Smooth muscle cell (in vitro differentiated cells): ENCODE results near the gene SYPL1. TPM values are rescaled to one million over a fixed set of nuclear protein-coding genes. Genes with fewer than 3 reads are reported as not detected.

ENCODE experiments used
- DNase-seq: peaks from one replicate; lab custom pipeline; 2025; ENCODE audit not compliant: unreplicated experiment; lab: John Stamatoyannopoulos, UW
- H2AFZ ChIP-seq: fragments of 200-600 bp; sonication (generic); 2 replicates; pipeline ENCODE4 v1.6.0; 2016; ENCODE audit warnings: antibody characterized with exemption, low read depth, mild to moderate bottlenecking
- H3F3A ChIP-seq: fragments of 200-600 bp; sonication (generic); 2 replicates; pipeline ENCODE4 v1.6.0; 2017; ENCODE audit warnings: antibody characterized with exemption, low read depth
- H3K27ac ChIP-seq: fragments of 200-600 bp; sonication (generic); 2 replicates; pipeline ENCODE4 v1.5.1; 2016; ENCODE audit warnings: low read depth, mild to moderate bottlenecking
- H3K27me3 ChIP-seq: fragments of 200-600 bp; sonication (generic); 2 replicates; pipeline ENCODE4 v1.6.1; 2016; ENCODE audit warnings: low read depth, mild to moderate bottlenecking
- H3K36me3 ChIP-seq: fragments of 200-600 bp; sonication (generic); 2 replicates; pipeline ENCODE4 v1.5.1; 2016; ENCODE audit warnings: low read depth
- H3K4me1 ChIP-seq: fragments of 200-600 bp; sonication (generic); 2 replicates; pipeline ENCODE4 v1.5.1; 2016; ENCODE audit warnings: low read depth
- H3K4me2 ChIP-seq: fragments of 200-600 bp; sonication (generic); 2 replicates; pipeline ENCODE4 v1.6.0; 2016; ENCODE audit warnings: mild to moderate bottlenecking
- H3K4me3 ChIP-seq: fragments of 200-600 bp; sonication (generic); 2 replicates; pipeline ENCODE4 v1.5.1; 2016; ENCODE audit warnings: mild to moderate bottlenecking
- H3K79me2 ChIP-seq: fragments of 200-600 bp; sonication (generic); 2 replicates; pipeline ENCODE4 v1.6.0; 2016; ENCODE audit warnings: low read depth, mild to moderate bottlenecking
- H3K9ac ChIP-seq: fragments of 200-600 bp; sonication (generic); 2 replicates; pipeline ENCODE4 v1.6.0; 2016; ENCODE audit warnings: low read depth
- H3K9me3 ChIP-seq: fragments of 200-600 bp; sonication (generic); replicated peaks from 2 replicates; pipeline ENCODE4 v1.5.1; 2016; ENCODE audit warnings: low read depth
- H4K20me1 ChIP-seq: fragments of 200-600 bp; sonication (generic); 2 replicates; pipeline ENCODE4 v1.6.0; 2016; ENCODE audit warnings: low read depth
- CTCF ChIP-seq: fragments of 200-600 bp; sonication (generic); IDR thresholded peaks from 2 replicates; pipeline ENCODE4 v1.5.1; 2017; ENCODE audit warnings: borderline replicate concordance, mild to moderate bottlenecking, antibody characterized with exemption; ENCODE audit not compliant: insufficient read depth, poor library complexity, severe bottlenecking
- WGBS: methylation state at CpG from one replicate; pipeline ENCODE4 v1.1.7; 2016; ENCODE audit warnings: low lambda C conversion rate; 5-methylcytosine and 5-hydroxymethylcytosine counted together
- polyA plus RNA-seq: library from polyadenylated mRNA; unstranded; fragments of >200 nt; fragmentation: Nextera tagmentation; extraction: Ambion mirVana; gene quantifications from 2 replicates; pipeline ENCODE4 v1.2.1, GENCODE V29; 2016
- total RNA-seq: library from RNA; depleted of rRNA; stranded (reverse); fragments of >200 nt; gene quantifications from 2 replicates; pipeline ENCODE4 v1.2.3, GENCODE V29; 2014

SYPL1 gene
- total and polyA plus RNA-seq, 2 experiments from 2014 or later = 75.2 to 107 TPM

DNA sequence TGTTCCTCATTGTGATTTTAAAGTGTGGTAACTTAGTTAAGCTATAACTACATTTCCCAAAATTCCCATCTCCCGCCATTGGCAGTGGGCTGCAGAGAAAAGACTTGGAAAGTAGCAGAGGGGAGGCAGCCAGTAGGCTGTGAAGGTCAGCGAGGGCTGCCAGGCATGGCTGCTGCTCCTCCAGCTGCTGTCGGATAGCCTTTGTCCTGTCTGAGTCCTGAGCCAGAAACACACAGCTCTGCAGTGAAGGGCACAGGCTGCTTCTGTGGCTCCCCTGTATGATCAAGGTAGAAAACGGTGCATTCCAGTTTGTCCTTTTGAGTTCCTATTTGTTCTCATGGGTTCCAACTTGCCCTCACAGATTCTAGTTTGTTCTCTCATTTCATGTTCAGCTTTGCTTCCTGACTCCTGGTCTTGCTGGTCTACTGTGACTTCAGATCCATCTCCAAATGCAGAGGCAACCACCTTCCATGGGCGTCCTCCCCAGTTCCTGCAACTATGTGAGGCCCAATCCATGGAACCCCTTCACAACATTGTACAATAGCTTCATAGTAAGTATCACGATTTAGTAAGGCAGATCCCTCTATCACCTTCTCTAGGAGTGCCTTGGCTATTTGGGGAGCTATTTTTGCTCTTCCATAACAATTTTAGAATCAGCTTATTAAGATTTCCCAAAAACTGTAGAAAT, 31.7 kb downstream of the SYPL1 start:
- Histone ChIP-seq H3K27me3 (no peaks in the 10 kb centered on the region), H3K9ac (no peak overlapping the region), H3K36me3 (no peaks in the 10 kb centered on the region), H3K4me3 (no peak overlapping the region), H3K79me2 (no peaks in the 10 kb centered on the region), H3K27ac (no peak overlapping the region), H2AFZ (no peak overlapping the region), H3F3A (no peaks in the 10 kb centered on the region), H4K20me1 (no peaks in the 10 kb centered on the region), H3K9me3 (no peaks in the 10 kb centered on the region), H3K4me2 (no peak overlapping the region), H3K4me1 (no peaks in the 10 kb centered on the region)
- DNase-seq = no peak
- no peak for TF ChIP-seq CTCF
- 96% methylated on average over 6 of the region's 6 CpGs for WGBS

DNA sequence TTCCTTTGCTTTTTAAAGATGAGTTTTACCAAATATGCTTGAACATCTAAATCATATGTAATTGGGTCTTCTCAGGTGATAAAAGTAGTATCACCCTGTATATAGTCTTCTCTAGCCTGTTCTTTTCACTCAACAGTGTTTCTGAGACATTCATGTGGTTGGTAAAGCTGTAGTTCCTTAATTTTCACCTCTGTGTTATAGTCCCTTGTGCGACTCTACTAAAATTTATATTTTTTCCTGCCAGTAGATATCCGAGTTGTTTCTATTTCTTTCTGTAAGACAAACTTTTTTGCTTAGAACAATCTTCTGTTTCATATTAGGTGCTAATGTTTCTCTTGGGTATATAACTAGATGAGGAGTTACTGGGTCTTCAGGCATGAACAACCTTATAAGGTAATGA, 35.6 kb downstream of the SYPL1 start:
- no peak for DNase-seq
- Histone ChIP-seq H2AFZ (no peak overlapping the region), H3K79me2 (no peaks in the 10 kb centered on the region), H3K9ac (no peak overlapping the region), H3K4me1 (peaks cover 4% of the 10 kb centered on the region), H3K36me3 (no peaks in the 10 kb centered on the region), H3F3A (no peaks in the 10 kb centered on the region), H4K20me1 (no peaks in the 10 kb centered on the region), H3K4me2 (no peak overlapping the region), H3K27me3 (no peaks in the 10 kb centered on the region), H3K27ac (no peak overlapping the region), H3K4me3 (no peak overlapping the region), H3K9me3 (no peaks in the 10 kb centered on the region)
- TF ChIP-seq CTCF = no peak
- 96% methylated on average over 2 of the region's 2 CpGs for WGBS

GRCh38 chr7:106075937-106076336, 36.2 kb downstream of the SYPL1 start:
- Histone ChIP-seq H3K27me3 (no peaks in the 10 kb centered on the region), H4K20me1 (no peaks in the 10 kb centered on the region), H3K4me1 (peaks cover 4% of the 10 kb centered on the region), H3K79me2 (no peaks in the 10 kb centered on the region), H3K9me3 (no peaks in the 10 kb centered on the region), H3K4me2 (no peak overlapping the region), H3F3A (no peaks in the 10 kb centered on the region), H2AFZ (no peak overlapping the region), H3K9ac (no peak overlapping the region), H3K4me3 (no peak overlapping the region), H3K36me3 (no peaks in the 10 kb centered on the region), H3K27ac (no peak overlapping the region)
- DNase-seq = no peak
- no peak for TF ChIP-seq CTCF
- 58% methylated on average over 2 of the region's 2 CpGs for WGBS

DNA sequence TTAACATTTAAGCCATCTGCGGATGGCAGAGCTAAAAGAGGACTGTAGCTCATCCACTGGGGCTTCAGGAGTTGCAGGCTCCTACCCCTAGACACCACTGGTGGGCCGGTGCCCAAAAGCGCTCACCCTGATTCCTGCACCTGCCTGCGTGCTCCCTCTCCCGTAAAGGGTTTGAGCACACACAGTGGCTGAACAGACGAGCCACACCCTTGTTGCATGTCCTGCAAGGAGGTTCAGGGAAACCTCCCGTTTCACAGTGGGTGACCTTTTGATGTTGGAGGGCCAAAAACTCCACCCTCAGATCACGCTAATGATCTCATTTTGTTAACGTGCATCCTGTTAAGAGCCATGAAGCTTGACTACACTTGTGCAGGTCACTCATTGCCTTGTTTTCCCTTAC, 37.9 kb downstream of the SYPL1 start:
- H3K4me1 ChIP-seq = peaks cover 4% of the 10 kb centered on the region
- DNase-seq = no peak
- H3K9ac ChIP-seq = no peak overlapping the region
- no peaks in the 10 kb centered on the region for H3K36me3 ChIP-seq
- no peak overlapping the region for H3K4me3 ChIP-seq
- no peak for TF ChIP-seq CTCF
- H3K27me3 ChIP-seq = no peaks in the 10 kb centered on the region
- WGBS = 88% methylated on average over 9 of the region's 9 CpGs
- no peaks in the 10 kb centered on the region for H3K9me3 ChIP-seq
- no peak overlapping the region for H3K27ac ChIP-seq
- H2AFZ ChIP-seq = no peak overlapping the region
- no peaks in the 10 kb centered on the region for H3K79me2 ChIP-seq
- H4K20me1 ChIP-seq = no peaks in the 10 kb centered on the region
- no peak overlapping the region for H3K4me2 ChIP-seq
- no peaks in the 10 kb centered on the region for H3F3A ChIP-seq
